Panc1 (cell line): ENCODE data around the gene GTSE1. TPM values are rescaled to one million over a fixed set of nuclear protein-coding genes. Genes with fewer than 3 reads are reported as not detected.

Experiments used
- ATAC-seq: fragments of 200-7000 bp; cut with Tn5 transposase; 2 replicates; pipeline ENCODE4 v1.9.1; 2020; ENCODE audit warnings: mild to moderate bottlenecking, moderate library complexity
- BruUV-seq: library from RNA; stranded (reverse); fragments of 400-500 nt; replicated peaks from 2 replicates; lab custom pipeline; 2021; lab: Mats Ljungman, UMichigan
- CTCF ChIA-PET: fragments of 300-600 bp; sonication (Branson Sonifier 250); formaldehyde crosslinking; loops from one replicate; lab custom pipeline; 2022; ENCODE audit warnings: antibody characterized with exemption; lab: Charles Lee
- POLR2A ChIA-PET: fragments of 300-600 bp; sonication (Branson Sonifier 250); formaldehyde crosslinking; loops from one replicate; lab custom pipeline; 2022; ENCODE audit warnings: antibody characterized with exemption; lab: Charles Lee
- DNase-seq: peaks from one replicate; pipeline ENCODE4 v3.0.0-alpha.2; 2010; ENCODE audit warnings: low read depth, low spot score
- H3K27ac ChIP-seq: 2 replicates; pipeline ENCODE4 v1.5.1; 2011; ENCODE audit warnings: mild to moderate bottlenecking, low read length, inconsistent platforms
- H3K27me3 ChIP-seq: fragments of 200-500 bp; sonication (Bioruptor generic); 2 replicates; pipeline ENCODE4 v1.6.0; 2014; ENCODE audit warnings: low read length, inconsistent platforms; ENCODE audit not compliant: control insufficient read depth, insufficient read depth
- H3K36me3 ChIP-seq: fragments of 200-500 bp; sonication (Bioruptor generic); 2 replicates; pipeline ENCODE4 v1.5.1; 2014; ENCODE audit warnings: inconsistent platforms, mild to moderate bottlenecking, low read length, moderate library complexity; ENCODE audit not compliant: control insufficient read depth, insufficient read depth
- H3K4me1 ChIP-seq: 2 replicates; pipeline ENCODE4 v1.5.1; 2011; ENCODE audit warnings: inconsistent platforms, mild to moderate bottlenecking, low read length, moderate library complexity; ENCODE audit not compliant: control insufficient read depth, insufficient read depth
- H3K4me3 ChIP-seq, 2 experiments: 2 replicates each; pipeline ENCODE4 v1.5.1; 2011 to 2012; ENCODE audit warnings: low read depth in 2 of 2, low read length in 2 of 2, mild to moderate bottlenecking in 2 of 2, inconsistent platforms in 1 of 2, moderate library complexity in 1 of 2
- H3K9me3 ChIP-seq: fragments of 200-500 bp; sonication (Bioruptor generic); 2 replicates; pipeline ENCODE4 v1.5.1; 2014; ENCODE audit warnings: low read depth, mild to moderate bottlenecking, inconsistent platforms, low read length, moderate library complexity; ENCODE audit not compliant: control insufficient read depth, insufficient read depth
- CTCF ChIP-seq: fragments of 450-650 bp; IDR thresholded peaks from 2 replicates; pipeline ENCODE4 v1.5.1; 2017; ENCODE audit warnings: mild to moderate bottlenecking
- POLR2AphosphoS5 ChIP-seq: IDR thresholded peaks from 2 replicates; pipeline ENCODE4 v1.6.1; 2012; ENCODE audit warnings: mild to moderate bottlenecking, low read depth, low read length, moderate library complexity
- REST ChIP-seq, 2 experiments: IDR thresholded peaks; 2 replicates each; pipeline ENCODE4 v1.6.1; 2011 to 2012; ENCODE audit warnings: low read depth in 2 of 2, control low read depth in 1 of 2, low read length in 1 of 2, mild to moderate bottlenecking in 1 of 2, moderate library complexity in 1 of 2; ENCODE audit not compliant: insufficient read depth in 1 of 2
- SIN3A ChIP-seq: IDR thresholded peaks from 2 replicates; pipeline ENCODE4 v1.6.1; 2012; ENCODE audit warnings: low read depth, mild to moderate bottlenecking, low read length, moderate library complexity, borderline replicate concordance; ENCODE audit not compliant: insufficient read depth
- TCF7L2 ChIP-seq: IDR thresholded peaks from 2 replicates; pipeline ENCODE4 v1.6.1; 2011; ENCODE audit warnings: mild to moderate bottlenecking, low read depth, low read length, inconsistent platforms
- in situ Hi-C: cut with HindIII; loops from 2 replicates; pipeline ENCODE4 v1.10.0; 2016; ENCODE audit warnings: low sequenced_read_pairs, low pct_unique_long_range_greater_than_20kb
- intact Hi-C: fragments of 100-400 bp; cut with micrococcal nuclease; formaldehyde crosslinking; loops from one replicate; pipeline ENCODE4 v1.10.0; 2022; ENCODE audit not compliant: unreplicated experiment
- total RNA-seq: library from RNA; stranded (reverse); gene quantifications from one replicate; pipeline ENCODE4 v1.2.1, GENCODE V29; 2021; ENCODE audit not compliant: unreplicated experiment

Gene GTSE1
- total RNA-seq, 1 experiment from 2014 or later = 36.2 TPM

- POLR2A ChIA-PET = no interaction called here
- H3K9me3 ChIP-seq = no peaks in the 10 kb centered on the region
- no peak overlapping the region for H3K27ac ChIP-seq
- no TSS peak for BruUV-seq
- intact Hi-C loops = no loop called here
- no peaks in the 10 kb centered on the region for H3K36me3 ChIP-seq
- no peak overlapping the region for H3K4me3 ChIP-seq
- H3K27me3 ChIP-seq = no peaks in the 10 kb centered on the region
- H3K4me1 ChIP-seq = no peaks in the 10 kb centered on the region
- in situ Hi-C loops = no loop called here
- DNase-seq (no peak), ATAC-seq (no peak)
- TF ChIP-seq POLR2AphosphoS5 (no peak), TCF7L2 (no peak), REST (IDR thresholded peaks at IDR 0.05; ENCODE audit: insufficient read depth in 1 of 2, low read depth in 2 of 2, low read length in 1 of 2) (no peak), CTCF (no peak), SIN3A (no peak)
- CTCF ChIA-PET = interaction anchor here (1.0 kb wide), 1 partner anchor 11 kb away, joined by 3 read pairs; no protein-coding TSS in a partner anchor
These were observed 81.9 kb downstream of the GTSE1 start for GRCh38 chr22:46378426-46379065.

GRCh38 chr22:46379066-46379930 lies 82.6 kb downstream of the GTSE1 start:
- TF ChIP-seq POLR2AphosphoS5 = no peak
- no peak for TF ChIP-seq TCF7L2
- TF ChIP-seq SIN3A = no peak
- TF ChIP-seq CTCF = no peak
- no peak for TF ChIP-seq REST (IDR thresholded peaks at IDR 0.05; ENCODE audit: insufficient read depth in 1 of 2, low read depth in 2 of 2, low read length in 1 of 2)
- in situ Hi-C loops = no loop called here

More at GRCh38 chr22:46379066-46379930, 82.6 kb downstream of the GTSE1 start:
- POLR2A ChIA-PET = no interaction called here
- Histone ChIP-seq H3K27ac (no peak overlapping the region), H3K27me3 (no peaks in the 10 kb centered on the region), H3K36me3 (no peaks in the 10 kb centered on the region), H3K4me3 (no peak overlapping the region), H3K9me3 (no peaks in the 10 kb centered on the region), H3K4me1 (no peaks in the 10 kb centered on the region)
- ATAC-seq (no peak), DNase-seq (no peak)
- CTCF ChIA-PET = no interaction called here
- no TSS peak for BruUV-seq
- intact Hi-C loops = no loop called here
